PFSK-1 (cell line): ENCODE measurements around the gene ADGRG4.

Source experiments
- POLR2AphosphoS5 ChIP-seq: IDR thresholded peaks from 2 replicates; pipeline ENCODE4 v1.6.1; 2012; ENCODE audit warnings: low read depth, mild to moderate bottlenecking, control low read depth, low read length, moderate library complexity
- REST ChIP-seq, 2 experiments: IDR thresholded peaks; 2 replicates each; pipeline versions ENCODE4 v1.6.1 to v1.8.0; 2011 to 2012; ENCODE audit warnings: low read depth in 2 of 2, low read length in 2 of 2, control low read depth in 1 of 2, inconsistent platforms in 1 of 2, mild to moderate bottlenecking in 1 of 2, moderate library complexity in 1 of 2; ENCODE audit not compliant: insufficient read depth in 1 of 2

GRCh38 chrX:136266828-136267227, 33.9 kb upstream of the ADGRG4 start:
- no peak for TF ChIP-seq POLR2AphosphoS5
- no peak for TF ChIP-seq REST (IDR thresholded peaks at IDR 0.05; ENCODE audit: insufficient read depth in 1 of 2, low read depth in 2 of 2, low read length in 2 of 2)
